Right kidney (tissue), 1 donor: ENCODE measurements around the gene RAB11A.
A peak's percentile ranks its signal among the peaks of the same experiment; 100 is the strongest.

Source experiments
- DNase-seq: peaks from one replicate; pipeline ENCODE4 v3.0.0-alpha.2; 2016

Gene RAB11A

GRCh38 chr15:65916664-65917406 is 47.5 kb downstream of the RAB11A start:
- DNase-seq = peak; percentile 63

GRCh38 chr15:65917407-65917756 is 48.1 kb downstream of the RAB11A start:
- no peak for DNase-seq

DNA sequence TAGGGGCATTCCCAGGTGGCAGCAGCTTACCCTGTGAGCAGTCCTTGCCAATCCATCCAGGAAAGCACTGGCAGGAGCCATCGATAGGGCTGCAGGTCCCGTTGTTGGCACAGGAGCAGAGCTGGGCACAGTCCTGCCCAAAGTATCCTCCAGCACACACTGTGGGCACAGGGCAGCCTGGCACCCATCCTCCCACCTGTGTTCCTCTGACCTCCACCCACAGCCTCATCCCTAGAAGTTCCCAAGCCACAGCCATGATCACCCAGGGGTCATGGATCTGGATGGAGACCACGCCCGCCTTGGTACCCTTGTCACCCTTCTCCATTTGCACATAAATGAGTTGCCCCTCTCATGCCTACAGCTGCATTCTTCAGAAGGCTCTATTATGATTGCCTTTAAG is 48.6 kb downstream of the RAB11A start:
- DNase-seq = no peak

GRCh38 chr15:65918357-65918920 is 49.1 kb downstream of the RAB11A start:
- no peak for DNase-seq

DNA sequence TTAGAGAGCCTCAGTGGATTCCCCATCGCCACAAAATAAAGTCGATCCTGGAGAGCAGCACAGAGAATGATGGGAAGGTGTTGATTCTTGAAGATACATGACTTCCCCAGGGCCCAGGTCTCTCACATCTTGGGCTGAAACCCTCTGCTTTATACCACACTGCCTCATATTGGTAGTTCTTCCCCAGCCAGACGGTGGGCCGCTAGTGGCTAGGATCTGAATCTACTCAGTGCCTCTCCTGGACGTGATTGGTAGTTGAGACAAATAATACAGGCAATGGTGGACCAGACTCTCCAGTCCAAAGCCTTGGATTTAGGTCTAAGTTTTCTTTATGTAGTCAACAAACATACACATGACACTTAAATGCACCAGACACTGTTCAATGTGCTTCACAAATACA is 49.7 kb downstream of the RAB11A start:
- DNase-seq = no peak

GRCh38 chr15:65919353-65919752 is 50.1 kb downstream of the RAB11A start:
- no peak for DNase-seq

DNA sequence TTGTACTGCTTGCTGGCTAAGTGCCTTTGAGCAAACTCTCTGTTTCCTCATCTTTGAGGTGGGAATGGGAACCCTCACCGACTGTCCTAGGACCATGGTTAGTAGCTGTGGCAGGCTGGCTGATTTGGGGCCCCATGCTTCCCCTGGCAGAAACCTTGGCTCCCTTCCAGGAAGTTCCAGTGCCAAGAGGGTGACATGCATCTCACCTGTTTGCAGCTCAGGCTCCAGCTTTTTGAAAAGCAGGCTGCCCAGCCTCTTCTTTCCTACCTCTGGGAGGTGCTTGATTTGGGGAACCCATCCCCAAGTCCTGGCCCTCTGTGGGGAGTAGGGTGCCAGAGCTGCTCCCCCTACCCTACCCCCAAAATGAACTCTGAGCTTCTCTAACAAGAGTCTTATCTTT is 50.8 kb downstream of the RAB11A start:
- DNase-seq = no peak

GRCh38 chr15:65920825-65921309 is 51.6 kb downstream of the RAB11A start:
- DNase-seq = no peak

DNA sequence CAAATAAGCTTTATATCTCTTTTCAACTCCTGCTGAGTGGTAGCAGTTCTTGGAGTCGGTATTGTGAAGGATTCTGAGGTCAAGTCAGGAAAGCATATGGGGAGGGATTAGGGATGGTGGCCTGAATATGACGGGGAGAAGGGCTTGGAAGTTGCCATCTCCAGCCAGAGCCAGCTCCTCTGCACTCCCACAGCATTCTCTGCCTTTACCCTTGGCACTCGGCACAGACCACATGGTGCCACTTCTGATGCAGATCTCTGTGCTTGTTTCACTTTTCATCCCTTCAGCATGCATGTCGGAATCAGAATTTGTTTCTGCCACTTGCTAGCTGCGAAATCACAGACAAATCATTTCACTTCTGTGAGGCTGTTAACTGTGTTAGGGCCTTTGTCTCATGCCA is 52.5 kb downstream of the RAB11A start:
- DNase-seq = no peak

DNA sequence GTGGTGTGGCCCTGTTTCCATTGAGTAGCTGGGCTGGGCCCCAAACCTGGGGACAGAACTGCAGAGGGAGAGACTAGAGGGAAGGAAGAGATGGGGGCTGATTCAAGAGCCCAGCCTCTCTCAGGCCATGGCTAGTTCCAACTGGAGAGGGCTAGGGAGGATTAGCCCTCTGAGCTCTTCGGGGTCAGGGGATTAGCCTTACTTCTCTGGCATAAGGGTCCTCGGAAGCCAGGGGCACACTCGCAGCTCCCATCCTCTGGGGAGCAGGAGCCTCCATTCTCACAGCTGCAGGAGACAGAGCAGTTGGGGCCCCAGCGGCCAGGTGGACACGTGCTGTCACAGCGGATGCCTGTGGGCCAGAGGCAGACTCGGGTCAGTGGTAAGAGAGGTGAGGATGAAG is 53.3 kb downstream of the RAB11A start:
- no peak for DNase-seq

- no peak for DNase-seq
Measured at GRCh38 chr15:65923264-65923663, 54.0 kb downstream of the RAB11A start.

DNA sequence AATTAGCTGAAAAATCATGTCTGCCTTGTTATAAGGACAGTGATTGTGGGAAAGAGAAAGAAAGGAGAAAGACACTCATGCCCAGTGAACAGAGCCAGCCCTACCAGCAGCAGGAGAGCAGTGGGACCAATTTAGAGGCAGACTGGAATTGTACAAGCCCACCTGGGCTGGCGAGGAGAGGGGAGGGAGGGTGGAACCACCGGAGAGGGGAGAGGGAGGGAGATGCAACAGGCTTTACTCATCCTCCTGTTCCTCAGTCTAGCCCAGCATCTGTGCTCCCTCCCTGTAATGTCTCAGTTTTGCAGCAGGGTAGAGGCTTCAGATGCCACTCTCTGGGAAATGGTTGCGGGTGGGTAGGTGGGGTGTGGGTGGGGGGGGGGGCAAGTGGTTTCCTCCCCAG is 54.7 kb downstream of the RAB11A start:
- DNase-seq = no peak

DNA sequence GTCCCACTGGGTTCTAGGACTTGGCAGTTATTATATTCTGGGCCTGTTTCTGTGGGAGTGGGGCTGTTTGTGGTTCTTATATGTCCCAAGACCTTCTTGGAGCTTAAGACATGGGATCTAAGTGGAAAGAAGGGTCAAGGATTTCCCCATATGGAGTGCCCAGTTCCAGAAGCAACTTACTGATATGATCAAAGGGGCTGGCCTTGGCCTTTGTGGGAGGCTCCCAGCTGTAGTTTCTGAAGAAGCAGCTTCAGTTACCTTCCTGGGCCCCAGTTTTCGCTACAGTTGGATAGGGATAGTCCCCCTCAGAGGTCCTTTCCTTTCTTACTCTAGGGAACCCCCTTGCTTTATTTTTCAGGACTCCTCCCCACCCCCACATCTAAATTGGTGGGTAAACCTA is 56.0 kb downstream of the RAB11A start:
- no peak for DNase-seq

DNA sequence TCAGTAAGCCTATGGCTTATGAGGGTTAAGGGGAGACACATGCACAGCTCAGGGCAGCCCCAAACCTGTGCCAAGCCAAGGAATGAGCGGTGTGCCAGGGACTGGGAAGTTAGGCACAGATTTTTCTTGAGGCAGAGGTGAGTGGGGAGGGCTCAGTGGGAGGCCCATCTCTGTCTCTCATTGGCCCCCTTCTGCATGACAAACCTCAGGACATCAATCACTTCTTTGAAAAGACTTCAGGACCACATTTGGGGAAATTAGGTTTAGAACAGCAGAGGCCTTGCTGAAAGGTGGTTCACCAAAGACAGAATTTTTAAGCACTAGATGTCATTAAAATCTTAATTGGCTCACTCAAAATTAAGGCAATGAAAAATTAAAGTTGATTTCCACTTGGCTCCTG is 57.2 kb downstream of the RAB11A start:
- DNase-seq = no peak

- DNase-seq = no peak
Measured at GRCh38 chr15:65926899-65927298, 57.6 kb downstream of the RAB11A start.

GRCh38 chr15:65927545-65927944 is 58.3 kb downstream of the RAB11A start:
- DNase-seq = no peak

DNA sequence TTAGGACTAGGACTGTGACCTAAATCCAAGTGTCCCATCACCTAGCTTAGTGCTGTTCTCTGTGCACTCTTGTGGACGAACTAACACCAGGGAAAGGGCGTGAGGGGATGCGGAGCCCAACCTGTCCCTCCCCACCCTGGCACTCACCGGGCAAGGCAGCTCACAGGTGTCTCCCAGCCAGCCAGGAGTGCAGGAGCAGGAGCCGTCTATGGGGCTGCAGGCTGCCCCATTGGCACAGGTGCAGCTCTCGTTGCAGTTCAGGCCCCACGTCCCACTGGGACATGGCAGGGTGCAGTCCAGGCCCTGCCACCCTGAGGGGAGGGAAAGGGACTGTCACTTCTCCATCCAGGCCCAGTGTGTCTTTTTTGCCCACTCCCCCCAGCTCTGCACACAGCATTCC is 60.3 kb downstream of the RAB11A start:
- DNase-seq = no peak

GRCh38 chr15:65930134-65930533 is 60.8 kb downstream of the RAB11A start:
- DNase-seq = no peak

GRCh38 chr15:65931221-65931620 is 61.9 kb downstream of the RAB11A start:
- DNase-seq = no peak

GRCh38 chr15:65935391-65935790 is 66.1 kb downstream of the RAB11A start:
- no peak for DNase-seq

- DNase-seq = no peak
Measured at GRCh38 chr15:65936282-65936681, 67.0 kb downstream of the RAB11A start.

DNA sequence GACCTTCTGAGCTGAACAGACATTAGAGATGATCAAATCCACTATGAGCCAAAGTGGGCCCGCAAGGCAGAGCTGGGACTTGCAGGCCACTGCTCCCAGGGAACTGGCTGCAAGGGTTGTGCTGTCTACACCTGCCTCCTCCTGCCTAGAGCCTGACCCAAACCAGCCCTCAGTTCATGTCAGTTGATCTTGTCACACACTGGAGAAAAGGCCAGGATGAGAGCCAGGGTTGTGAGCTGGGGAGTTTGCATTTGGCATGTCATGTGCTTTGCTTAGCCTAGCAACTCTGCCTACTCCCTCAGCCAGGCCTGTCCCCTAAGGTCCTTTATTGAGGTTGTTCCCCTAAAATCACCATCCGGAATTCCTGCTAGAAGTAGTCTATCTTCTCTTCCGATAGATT is 67.8 kb downstream of the RAB11A start:
- DNase-seq = no peak

DNA sequence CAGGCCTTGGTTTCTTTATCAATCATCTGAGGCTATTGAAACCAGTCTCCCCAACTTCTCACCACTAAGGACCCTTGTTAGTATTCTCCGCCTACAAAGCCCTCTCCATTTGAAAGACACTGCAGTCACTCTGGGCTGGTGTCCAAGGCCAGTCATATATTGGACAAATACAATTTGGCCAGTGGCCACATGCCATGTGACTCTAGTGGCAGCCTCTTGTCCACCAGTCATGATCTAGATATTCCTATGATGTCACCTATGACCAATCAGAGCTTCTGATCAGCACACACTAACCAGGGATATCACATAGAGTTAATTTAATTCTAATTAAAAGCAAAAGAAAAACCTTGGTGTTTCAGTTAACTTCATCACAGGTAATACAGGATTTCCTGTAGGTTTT is 68.2 kb downstream of the RAB11A start:
- no peak for DNase-seq

GRCh38 chr15:65938604-65939003 is 69.3 kb downstream of the RAB11A start:
- no peak for DNase-seq
